Hematopoietic multipotent progenitor cell treated with erythropoietin and hydrocortisone succinate and interleukin-3 and kit ligand, for 6 days (in vitro differentiated cells): Measurements from ENCODE around the gene YKT6.

Experiments
- DNase-seq: peaks from one replicate; pipeline ENCODE4 v3.0.0-alpha.2; 2015

The YKT6 gene

DNA sequence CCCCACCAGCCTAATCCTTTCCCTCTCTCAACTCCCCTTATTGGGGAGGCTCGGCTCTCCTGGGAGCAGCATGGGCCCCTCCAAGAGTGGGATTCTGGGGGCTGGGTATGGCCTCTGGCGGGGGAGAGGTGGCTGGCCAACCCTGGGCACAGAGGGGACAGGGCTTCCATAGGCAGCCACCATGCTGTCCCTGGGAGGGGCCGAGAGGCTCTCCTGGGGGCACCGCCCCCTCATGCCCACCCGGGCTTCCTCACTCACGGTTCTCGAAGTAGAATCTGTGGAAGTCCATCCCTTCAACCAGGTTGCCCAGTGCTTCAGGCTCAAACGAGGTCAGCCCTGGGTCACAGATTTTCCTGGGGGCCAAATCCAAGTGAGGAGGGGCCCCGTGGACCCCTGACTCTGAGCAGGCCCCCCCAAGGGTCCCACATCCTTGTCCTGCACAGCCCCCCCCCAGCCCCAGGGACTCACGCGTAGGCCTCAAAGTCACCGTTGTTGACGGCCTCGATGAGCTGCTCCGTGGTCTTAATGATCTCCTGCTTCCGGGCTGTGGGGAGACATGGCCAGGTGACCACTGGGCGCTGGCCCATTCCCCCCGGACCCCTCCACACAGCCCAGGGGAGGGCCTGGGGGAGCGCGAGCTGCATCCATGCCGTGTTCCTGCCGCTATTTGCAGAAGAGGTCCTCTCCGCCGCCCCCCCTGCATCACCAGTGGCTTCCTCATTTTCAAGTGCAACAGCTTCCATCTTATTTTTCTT is 19.8 kb downstream of the YKT6 start:
- no peak for DNase-seq

DNA sequence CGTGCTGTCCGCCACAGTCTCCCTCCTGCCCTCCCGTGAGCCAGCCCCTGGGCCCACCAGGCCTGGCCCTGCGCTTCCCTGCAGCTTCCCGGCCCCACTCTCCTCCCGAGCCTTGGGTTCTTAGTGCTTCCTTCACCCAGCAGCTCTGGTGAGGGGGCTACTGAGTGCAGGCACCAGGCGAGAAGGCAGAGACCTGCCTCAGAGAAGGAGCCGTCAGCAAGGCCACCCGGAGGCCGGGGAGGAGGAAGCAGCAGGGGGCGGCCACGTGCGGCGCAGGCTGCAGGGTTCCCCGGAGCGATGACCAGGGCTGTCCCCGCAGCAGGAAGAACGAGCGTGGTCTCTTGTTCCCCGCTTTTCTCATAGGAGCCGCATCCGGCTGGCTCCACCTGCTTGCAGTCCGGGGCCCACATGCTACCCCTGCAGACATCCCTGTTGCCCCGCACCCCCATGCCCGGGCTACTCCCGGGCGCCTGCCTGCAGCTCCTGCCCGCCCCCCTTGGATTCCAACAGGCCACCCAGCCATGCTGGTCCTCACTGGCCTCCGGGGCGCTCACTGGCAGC is 20.5 kb downstream of the YKT6 start:
- DNase-seq: no peak

DNA sequence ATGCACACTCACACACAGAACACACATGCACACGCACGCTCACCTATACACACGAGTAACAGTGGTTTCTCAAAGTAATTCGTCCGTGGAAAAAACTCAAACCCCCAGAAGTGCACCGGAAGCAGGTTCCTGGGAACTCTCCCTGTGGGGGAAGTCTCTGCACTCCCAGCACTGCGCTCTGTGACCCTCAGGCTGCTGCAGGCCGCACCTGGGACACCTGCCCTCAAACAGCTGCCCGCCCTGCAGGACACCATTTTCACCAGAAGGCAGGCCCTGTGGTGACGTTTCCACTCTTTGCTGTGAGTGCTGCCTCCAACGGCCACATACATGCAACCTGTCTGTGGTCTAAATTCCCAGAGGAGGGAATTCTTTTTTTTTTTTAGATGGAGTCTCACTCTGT is 21.3 kb downstream of the YKT6 start:
- DNase-seq: no peak

DNA sequence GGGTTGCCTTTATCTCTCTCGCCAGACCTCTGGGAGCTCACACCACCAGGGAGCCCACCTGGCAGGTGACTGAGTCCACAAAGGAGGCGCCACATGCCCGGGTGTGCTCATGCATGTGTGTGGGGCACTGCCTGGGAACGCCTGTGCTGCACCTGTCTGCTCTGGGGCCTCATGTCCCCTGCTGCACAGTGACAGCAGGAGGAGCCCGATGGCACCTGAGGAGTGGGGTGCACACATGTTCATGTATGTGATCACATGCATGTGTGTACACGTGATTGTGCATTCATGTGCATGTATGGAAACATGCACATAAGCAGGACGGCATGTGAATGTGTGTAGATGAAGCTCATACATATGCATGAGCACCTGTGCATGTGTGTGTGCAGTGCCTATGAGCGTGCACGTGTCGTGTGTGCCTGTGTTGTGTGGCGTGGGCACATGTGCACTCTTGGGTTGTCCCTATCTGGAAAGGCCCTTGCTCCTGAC is 22.0 kb downstream of the YKT6 start:
- DNase-seq: no peak

DNA sequence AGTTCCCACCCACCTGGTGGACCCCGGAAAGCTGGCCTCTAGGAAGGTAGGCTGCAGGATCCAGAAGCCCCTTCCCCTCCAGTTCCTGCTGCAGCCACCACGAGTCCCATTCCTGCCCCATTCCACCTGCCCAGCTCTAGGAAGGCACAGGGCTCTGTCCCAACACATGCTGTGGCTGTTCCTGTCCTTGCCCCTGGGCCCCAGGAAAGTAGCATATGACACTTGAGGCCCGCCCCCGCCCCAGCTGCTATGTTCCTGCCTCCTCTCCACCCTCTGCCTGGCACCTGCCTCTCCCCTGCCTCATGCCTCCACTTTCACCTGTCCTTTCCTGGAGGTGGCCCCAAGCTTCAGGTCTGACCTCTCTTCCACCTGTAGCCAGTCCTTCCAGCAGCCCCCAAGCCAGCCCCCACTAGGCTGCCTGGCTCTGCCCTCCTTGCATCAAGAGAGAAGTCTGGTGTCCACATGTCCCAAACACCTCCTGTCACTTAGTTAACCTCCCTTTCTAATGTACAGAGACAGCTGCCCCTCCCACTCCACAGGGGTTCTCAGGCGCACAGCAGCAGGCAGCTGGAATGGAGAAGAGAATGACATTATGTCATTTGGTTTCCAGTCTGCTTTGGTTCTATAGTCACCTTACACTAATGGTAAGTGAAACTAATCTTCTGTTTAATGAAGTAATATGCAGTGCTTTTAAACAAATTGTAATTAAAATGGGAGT is 22.7 kb downstream of the YKT6 start:
- no peak for DNase-seq

DNA sequence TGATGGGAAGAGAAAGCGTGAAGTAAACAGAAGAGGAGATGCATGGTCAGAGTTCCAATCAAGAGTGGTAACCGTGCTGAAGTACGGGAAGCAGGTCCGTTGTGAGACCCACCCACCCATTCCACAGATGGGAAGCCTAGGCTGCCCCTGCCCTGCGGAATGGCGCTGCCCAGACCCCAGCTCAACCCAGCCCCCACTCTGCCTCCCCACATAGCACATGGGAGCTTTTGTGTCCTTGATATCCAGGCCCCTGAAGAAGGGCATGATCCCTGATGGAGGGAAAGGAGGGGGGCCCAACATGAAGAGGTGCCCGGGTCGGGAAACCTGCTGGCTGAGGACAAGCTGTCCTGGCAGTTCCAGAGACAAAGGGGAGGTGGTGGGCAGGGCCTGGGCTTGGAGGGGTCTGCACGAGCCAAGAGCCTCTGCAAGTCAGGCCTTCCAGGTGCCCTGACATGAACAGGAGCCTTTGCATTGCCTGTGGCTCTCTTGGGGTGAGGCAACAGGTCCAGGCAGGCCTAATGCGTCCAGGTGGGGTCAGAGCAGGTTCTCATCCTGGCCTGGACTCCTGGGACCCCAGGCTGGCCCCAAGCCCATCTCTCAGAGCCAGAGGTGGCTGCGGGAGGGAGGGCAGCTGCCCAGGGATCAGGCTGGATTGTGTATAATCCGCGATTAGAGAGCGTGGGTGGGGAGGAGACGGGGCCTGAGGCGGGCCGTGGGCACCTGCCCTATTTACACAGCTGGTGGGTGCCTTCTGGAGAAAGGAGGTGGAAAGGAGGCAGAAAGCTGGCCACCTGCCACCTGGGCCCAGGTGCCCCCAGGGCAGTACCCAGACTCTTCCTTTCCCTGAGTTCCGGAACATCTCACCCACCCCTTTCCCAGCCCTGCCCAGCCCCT is 23.5 kb downstream of the YKT6 start:
- no peak for DNase-seq

DNA sequence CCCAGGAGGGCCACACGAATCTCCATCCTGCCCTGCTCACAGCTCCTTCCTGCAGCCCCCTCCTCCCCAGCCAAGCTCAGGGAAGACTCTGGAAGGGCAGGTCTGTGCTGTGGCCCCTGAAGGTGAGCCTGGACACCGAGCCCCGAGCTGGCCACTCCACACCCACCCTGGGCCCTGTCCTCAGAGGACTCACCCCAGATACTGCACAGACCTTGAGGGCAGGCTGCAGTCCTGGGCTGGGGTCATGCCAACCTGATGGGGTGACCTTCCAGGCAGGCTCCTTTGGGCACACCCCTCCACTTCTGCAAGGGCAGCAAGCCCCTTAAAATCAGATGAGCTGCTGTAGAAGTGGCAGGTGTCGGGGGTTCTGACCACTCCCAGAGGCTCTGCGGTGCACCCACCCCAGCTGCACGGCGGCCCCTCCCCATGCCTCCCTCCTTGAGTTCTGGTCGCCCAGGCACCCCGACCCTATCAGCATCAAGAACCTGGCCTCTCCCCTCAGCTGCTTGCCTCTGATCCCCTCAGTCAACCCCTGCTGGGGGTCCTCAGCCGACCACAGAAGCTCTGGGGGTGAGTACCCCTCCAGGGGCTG is 24.3 kb downstream of the YKT6 start:
- DNase-seq: no peak

DNA sequence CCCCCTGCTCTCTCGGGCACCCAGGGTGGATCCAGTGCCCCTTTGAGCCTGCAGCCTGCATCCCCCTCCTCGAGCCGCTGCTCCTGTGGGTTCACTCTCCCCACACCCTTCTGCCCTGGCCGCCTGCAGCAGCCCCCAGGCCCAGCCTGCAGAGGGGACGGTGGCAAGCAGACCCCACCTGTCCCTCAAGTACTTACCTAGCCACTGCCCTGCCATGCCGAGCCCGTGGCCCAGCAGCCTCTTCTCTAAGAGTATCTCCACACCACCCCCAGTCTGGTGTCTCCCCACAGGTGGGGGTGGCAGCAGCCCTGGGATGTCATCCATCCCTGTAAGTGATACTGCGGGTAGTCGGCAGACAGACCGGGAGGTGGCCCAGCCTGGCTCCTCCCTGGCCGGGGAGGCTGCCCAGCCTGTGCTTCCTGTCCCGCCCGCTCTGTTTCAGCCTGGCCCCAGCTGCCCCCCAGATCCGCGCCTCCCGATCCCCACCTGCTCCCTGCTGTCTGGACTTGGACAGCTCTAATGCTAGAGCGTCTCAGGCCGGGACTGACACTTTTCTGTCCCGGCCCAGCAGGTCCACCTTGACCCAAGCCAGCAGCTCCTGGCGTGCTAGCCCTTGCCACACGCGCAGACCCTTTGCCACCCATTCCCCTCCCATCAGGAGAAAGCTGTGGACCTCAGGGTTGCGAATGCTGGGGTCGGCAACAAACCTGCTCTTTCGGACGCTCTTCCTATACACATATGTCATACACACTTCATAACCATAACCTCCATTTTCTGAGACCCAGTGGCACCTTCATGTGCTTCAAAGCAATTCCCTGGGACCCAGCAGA is 25.0 kb downstream of the YKT6 start:
- no peak for DNase-seq

DNA sequence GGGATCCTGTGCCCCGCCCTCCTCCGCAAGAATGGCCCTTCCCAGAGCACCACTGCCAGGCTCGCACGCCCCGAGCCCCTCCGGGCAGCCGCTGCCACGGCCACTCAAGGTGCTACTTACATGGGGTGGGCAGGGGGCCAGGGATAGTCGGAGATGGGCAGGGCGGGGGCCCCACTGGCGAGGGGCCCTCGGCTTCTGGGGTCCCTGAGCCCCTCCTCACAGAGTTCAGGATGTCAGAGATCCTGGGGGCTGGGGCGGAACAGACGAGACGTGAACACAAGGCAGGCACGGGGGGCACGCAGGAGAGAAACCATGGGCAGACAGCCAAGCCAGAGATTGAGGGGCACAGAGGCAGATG is 25.6 kb downstream of the YKT6 start:
- DNase-seq: no peak

DNA sequence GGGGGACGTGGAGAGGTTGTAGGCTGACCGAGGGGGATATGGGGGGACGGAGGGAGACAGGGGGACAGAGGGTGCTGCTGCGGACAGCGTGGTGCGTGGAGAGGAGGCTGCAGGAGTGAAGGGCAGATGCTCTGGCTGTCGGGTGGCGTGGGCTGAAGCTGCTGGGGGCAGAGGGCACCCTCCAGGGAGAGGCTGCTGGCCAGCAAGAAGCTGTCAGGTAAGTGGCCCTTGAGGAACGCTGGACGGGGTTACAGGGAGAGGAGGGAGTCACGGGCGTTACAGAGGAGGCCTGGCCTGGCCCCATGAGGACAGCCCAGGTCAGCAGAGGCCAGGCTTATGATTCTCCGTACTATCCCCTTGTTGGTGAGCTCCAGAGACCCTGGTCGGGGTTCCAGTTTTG is 27.1 kb downstream of the YKT6 start:
- DNase-seq: no peak

DNA sequence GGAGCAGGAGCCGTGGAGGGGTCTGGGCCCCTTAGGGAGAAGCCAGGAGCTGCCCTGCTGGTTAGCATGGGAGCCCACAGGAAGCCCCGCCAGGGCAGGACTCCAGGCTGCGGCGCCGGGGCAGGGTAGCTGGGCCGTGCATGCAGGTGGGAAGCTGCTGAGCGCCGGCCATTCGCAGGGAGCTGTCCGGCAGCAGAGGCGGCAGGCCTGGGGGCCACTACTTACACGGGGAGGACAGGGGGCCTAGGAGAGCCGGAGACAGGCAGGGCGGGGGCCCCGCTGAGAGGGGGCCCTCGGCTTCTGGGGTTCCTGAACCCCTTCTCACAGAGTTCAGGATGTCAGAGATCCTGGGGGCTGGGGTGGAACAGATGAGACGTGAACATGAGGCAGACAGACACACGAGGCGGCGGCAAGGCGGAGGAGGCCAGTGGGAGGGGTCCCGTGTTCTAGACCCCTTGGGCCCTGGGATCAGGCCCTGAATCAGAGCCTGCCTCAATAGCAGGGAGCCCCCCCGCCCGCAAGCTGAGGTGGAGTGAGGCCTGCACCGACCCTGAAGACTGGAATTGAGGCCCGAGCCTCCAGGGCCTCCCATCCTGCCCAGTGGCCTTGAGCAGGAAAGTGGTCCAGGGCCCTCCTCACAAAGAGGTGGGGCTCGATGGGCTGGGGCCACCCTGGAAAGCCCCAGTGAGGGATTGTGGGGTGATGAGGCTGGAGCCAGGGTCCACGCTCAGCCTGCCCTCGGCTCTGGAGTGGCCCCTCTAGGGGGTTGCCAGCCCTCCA is 28.0 kb downstream of the YKT6 start:
- DNase-seq: no peak

DNA sequence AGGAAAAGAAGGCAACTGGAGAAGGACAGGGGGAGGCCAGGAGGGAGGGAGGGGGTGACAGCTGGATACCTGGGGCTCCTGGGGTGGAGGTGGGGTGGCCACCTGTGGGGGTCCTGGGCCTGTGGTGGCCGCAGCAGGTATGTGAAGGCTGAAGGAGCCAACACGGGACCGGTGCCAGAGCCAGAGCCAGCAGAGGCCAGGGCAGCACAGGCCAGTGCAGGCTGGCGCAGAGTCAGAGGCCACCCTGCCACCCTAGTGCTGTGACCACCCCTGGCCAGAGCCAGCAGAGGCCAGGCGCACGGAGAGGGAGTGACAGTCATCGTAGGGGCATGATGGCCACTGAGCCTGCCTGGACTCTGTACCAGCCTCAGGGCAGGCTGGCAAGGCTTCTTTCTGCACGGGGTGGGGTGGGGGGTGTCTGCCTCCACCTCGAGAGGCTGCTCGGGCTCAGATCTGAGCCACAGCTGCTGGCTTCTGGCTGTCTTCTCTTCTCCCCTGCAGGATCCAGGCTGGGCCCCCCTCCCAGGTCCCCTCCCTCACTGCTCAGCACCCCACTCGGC is 28.8 kb downstream of the YKT6 start:
- no peak for DNase-seq

DNA sequence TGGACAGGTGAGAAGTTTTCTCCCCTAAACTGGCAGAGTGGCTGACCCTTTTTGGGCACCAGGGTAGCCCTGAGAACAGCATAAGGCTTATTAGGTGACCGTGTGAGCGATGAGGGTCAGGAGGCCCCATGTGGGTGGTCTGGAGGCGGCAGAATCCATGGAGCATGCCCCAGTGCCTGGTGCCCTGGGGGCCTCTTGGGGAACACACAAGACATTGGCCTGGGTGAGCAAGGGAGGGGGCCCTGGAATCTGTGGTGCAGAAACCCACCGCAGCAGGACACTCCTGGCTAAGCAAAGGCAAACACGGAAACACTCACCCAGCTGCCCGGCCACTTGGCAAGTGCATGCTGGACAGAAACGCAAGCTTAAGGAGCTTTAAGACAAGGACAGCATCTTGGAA is 29.5 kb downstream of the YKT6 start:
- no peak for DNase-seq

DNA sequence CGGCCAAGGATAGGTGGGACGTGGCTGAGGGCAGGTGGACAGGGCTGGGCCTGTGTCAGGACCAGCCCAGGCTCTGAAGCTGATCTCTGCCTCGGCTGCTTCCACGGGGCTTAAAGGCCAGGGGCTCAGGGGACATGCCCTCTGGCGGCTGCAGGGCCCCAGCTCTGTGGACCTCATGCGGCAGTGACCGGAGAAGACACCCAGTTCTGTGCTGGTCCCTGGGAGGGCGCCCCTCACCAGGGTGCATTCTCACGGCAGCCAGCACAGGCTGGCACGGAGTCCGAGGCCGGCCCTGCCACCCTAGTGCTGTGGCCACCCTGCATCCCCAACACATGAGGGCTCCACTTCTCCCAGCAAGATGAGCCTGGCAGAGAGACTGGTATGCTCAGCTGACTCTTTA is 30.3 kb downstream of the YKT6 start:
- no peak for DNase-seq

DNA sequence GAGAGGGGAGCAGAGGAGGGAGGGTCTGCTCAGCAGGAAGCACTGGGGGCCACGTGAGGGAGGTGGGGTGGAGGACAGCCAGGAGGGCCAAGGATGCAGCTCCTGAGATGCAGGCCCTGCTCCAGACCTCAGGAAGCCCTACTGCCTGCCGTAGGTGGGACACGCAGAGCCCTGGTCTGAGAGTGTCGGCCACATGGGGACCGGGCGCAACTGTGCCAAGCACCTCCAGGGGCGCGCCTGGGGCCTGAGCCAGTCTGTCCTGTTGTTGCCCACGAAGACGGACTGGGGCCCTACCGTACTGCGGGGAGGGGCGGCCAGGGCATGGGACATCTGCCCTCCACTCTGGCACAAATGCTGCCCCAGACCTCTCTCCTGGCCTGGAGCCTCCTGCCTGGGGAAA is 31.6 kb downstream of the YKT6 start:
- DNase-seq: no peak

DNA sequence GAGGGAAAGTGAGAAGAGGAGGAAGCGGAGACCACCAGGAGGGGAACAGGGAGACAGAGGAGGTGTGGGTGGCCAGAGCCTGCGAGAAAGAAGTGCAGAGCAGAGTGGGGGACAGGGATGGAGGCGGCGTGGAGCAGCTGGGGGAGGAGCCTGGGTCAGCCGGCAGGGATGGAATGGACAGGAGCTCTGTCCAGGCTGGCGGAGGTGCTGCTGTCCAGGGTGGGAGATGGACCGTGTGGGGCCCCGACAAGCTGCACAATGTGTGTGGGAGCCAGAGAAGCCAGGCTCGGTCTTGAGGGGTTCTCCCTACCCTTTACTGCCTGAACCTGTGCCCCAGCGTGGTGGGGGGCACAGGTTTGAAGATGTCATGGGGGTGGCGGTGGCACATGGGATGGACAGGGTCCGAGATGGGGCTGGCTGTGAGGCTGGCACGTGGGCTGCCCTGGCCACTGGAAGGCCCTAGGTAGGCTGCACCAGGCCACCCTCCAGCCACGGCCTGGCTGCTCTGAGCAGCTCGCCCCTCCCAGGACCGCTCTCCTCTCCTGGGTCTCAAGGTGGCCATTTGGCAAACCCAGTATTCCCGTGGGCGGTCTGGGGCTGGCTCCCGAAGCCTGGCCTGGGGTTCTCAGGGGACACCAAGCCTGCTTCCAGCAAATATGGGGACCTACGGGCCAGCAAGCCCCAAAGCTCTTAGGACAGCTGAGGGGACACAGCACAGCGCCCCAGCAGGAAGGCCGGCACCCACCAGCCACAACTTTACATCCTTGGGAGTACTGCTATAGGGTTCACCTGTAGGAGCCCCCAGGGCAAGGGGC is 32.3 kb downstream of the YKT6 start:
- DNase-seq: no peak

DNA sequence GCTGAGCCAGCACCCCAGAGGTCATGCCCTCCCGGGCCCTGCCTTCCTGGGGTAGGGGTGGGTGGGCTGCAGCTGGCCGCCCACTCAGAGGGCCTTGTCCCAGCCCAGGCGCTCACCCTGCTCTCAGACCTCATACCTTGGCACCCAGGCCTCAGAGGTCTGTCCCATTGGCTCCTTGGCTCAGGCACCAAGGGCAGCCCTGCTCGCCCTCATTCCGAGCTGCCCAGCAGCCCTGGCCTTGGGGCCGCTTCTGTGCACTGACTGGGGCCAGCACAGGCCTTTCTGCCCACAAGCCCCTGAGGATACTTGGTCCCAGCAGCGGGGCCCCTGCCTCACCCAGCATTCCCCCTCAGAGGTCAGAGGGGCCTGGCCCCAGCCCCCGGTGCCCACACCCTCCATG is 34.3 kb downstream of the YKT6 start:
- no peak for DNase-seq

DNA sequence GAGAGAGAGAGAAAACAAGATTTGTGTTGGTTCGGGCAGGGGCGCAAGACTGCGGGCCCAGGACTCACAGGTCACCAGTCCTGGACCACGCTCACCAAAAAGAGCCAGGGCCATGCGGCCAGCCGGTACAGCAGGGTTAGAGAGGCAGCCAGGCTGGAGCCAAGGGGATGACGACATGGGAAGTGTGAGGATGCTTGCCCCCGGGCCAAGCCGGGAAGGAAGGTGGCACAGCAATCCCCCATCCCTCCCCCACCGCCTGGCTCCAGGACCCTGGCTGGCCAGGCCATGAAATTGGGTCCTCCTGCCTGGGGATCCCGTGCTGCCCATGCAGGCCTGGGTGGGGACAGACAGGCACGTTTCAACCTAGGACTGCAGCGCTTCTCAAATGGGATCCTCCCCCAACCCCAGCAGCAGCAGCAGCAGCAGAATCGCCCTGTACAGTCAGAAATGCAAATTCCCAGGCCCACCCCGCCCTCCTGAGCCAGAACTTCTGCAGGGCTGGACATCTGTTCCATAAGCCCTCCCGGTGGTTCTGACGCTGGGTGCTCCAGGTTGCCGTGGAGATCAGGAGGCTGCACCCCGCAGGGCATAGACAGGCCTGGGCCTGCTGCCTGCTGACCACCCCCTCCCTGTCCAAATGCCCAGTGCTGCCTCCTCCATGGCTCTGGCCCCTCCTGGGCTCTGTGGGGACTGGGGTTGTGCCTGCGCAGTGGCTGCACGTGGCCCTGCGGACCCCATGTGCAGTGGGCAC is 35.0 kb downstream of the YKT6 start:
- no peak for DNase-seq

DNA sequence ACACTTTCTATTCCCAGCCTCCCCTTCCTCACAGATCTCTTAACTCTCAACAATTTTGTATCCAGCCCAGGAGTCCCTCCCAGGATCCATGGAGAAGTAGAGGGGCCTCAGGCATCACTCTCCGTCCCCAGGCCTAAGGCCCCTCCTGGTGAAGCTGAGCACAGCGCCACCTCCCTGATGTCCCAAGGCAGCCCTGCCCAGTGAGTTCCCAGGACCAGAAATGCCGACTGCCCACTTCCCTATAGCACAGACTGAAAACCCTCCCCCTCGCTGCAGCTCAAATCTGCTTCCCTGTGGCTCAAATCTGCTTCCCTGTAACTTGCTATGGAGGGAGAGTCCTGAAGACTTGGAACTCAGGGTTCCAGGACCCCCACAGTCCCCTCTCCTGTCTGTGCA is 35.6 kb downstream of the YKT6 start:
- DNase-seq: no peak
